Uterus (tissue), 4 donors: ENCODE data around the gene CHST8. TPM values are rescaled to one million over a fixed set of nuclear protein-coding genes. Genes with fewer than 3 reads are reported as not detected.

Source experiments
- DNase-seq, 2 donors: peaks; one replicate each; pipeline ENCODE4 v3.0.0-alpha.2; 2019 to 2020
- H3K27ac ChIP-seq, 2 donors: fragments of 200-600 bp; sonication (generic); 1 replicate in 1 of 2; 2 replicates in 1 of 2; pipeline ENCODE4 v1.5.1; 2016 to 2018
- H3K27me3 ChIP-seq, 2 donors: fragments of 200-600 bp; sonication (generic); one replicate each; pipeline ENCODE4 v1.5.1; 2018 to 2019; ENCODE audit warnings: control low read depth in 1 of 2
- H3K36me3 ChIP-seq, 2 donors: fragments of 200-600 bp; sonication (generic); one replicate each; pipeline ENCODE4 v1.5.1; 2019; ENCODE audit warnings: control low read depth in 1 of 2
- H3K4me1 ChIP-seq, 2 donors: fragments of 200-600 bp; sonication (generic); one replicate each; pipeline ENCODE4 v1.5.1; 2018 to 2019; ENCODE audit warnings: control low read depth in 1 of 2
- H3K4me3 ChIP-seq, 2 donors: fragments of 200-600 bp; sonication (generic); 1 replicate in 1 of 2; 2 replicates in 1 of 2; pipeline ENCODE4 v1.5.1; 2018 to 2019; ENCODE audit warnings: mild to moderate bottlenecking in 1 of 2
- H3K9me3 ChIP-seq, 2 donors: fragments of 200-600 bp; sonication (generic); one replicate each; pipeline ENCODE4 v1.5.1; 2019; ENCODE audit warnings: control low read depth in 1 of 2
- POLR2A ChIP-seq, 2 donors: fragments of 450-650 bp; IDR thresholded peaks; one replicate each; pipeline ENCODE4 v1.6.1; 2016; ENCODE audit warnings: antibody characterized with exemption in 2 of 2, mild to moderate bottlenecking in 1 of 2, moderate library complexity in 1 of 2
- intact Hi-C: fragments of 100-400 bp; cut with DNase I; formaldehyde crosslinking; loops from one replicate; pipeline ENCODE4 v1.15.1; 2023; ENCODE audit warnings: low total_unique reads
- total RNA-seq, 4 donors: library from RNA; depleted of rRNA in 3 of 4; stranded (reverse); fragments of >200 nt in 3 of 4; gene quantifications; one replicate each; pipeline versions ENCODE4 v1.1.0 to v1.2.4, GENCODE V29; 2014 to 2023
- TF ChIP-seq, protein P1 (sequence below), 4 experiments: fragments of 200-600 bp in 2 of 4; fragments of 450-650 bp in 2 of 4; sonication (generic) in 2 of 4; IDR thresholded peaks; one replicate each; pipeline ENCODE4 v1.5.1; 2016 to 2019; ENCODE audit warnings: antibody characterized with exemption in 4 of 4, mild to moderate bottlenecking in 2 of 4, moderate library complexity in 1 of 4
- donor health status: DM: yes; HTN: yes; CAD: no.

The CHST8 gene
- total RNA-seq, 4 donors from 2014 or later, result 0.26 to 0.95 (median 0.69) TPM; not detected in 1

DNA sequence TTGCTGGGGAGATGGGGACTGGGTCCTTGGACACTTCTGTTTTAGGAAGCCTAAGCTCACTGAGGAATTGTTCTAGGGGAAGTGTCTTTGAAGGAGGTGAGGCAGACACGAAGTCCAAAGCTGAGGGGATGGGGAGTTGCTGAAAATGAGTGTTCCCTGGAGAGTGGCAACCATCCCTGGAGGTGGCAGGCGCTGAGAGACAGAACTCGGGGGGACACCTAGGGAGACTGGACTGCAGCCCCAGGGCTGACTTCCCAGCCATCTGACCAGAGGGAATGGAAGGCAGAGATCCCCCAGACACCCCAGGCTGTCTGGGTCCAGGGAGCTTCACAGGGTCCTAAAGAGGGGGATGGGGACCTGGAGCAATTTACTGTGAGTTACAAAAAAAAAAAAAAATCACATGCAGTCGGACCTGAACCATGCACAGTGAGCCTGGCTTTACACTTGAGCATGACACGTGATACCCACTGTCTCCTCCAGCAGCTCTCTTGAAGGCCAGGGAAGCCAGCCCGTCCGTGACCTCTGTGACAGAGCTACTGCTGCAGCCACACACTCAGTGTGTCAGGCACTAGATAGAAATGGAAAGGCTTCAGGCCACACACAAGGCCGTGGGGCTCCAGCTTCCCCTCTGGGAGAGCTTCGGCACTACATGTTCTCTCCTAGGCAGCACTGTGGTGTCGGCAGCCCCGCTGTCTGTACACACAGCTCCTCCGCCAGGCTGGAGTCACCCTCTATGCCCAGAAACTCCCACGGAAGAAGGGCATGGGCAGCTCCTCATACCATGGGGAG is 97.8 kb downstream of the CHST8 start:
- TF ChIP-seq POLR2A (IDR thresholded peaks at IDR 0.05), result no peak
- TF ChIP-seq, protein P1, sequence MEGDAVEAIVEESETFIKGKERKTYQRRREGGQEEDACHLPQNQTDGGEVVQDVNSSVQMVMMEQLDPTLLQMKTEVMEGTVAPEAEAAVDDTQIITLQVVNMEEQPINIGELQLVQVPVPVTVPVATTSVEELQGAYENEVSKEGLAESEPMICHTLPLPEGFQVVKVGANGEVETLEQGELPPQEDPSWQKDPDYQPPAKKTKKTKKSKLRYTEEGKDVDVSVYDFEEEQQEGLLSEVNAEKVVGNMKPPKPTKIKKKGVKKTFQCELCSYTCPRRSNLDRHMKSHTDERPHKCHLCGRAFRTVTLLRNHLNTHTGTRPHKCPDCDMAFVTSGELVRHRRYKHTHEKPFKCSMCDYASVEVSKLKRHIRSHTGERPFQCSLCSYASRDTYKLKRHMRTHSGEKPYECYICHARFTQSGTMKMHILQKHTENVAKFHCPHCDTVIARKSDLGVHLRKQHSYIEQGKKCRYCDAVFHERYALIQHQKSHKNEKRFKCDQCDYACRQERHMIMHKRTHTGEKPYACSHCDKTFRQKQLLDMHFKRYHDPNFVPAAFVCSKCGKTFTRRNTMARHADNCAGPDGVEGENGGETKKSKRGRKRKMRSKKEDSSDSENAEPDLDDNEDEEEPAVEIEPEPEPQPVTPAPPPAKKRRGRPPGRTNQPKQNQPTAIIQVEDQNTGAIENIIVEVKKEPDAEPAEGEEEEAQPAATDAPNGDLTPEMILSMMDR (IDR thresholded peaks at IDR 0.05), result no peak

DNA sequence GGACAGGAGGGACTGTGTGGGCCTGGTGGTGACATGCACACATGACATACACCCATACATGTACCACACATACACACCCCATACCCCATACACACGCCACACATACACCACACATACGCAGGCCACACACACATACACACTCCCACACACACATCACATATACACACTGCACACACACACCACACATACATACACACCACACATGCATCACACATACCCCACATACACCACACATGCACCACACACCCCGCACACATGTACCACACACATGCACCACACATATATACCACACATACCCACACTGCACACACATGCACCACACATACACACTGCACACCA is 98.4 kb downstream of the CHST8 start:
- Histone ChIP-seq H3K27me3 (no peaks in the 10 kb centered on the region), H3K4me1 (no peaks in the 10 kb centered on the region), H3K9me3 (no peaks in the 10 kb centered on the region), H3K27ac (no peak overlapping the region), H3K4me3 (no peak overlapping the region), H3K36me3 (no peaks in the 10 kb centered on the region)
- DNase-seq, result no peak
- no peak for TF ChIP-seq POLR2A (IDR thresholded peaks at IDR 0.05)
- TF ChIP-seq, protein P1 (IDR thresholded peaks at IDR 0.05), result no peak
- intact Hi-C loops, result no loop called here

More for the DNA sequence above, 97.8 kb downstream of the CHST8 start:
- H3K36me3 ChIP-seq, result no peaks in the 10 kb centered on the region
- H3K9me3 ChIP-seq, result no peaks in the 10 kb centered on the region
- H3K4me3 ChIP-seq, result no peak overlapping the region
- intact Hi-C loops, result no loop called here
- no peak overlapping the region for H3K27ac ChIP-seq
- no peaks in the 10 kb centered on the region for H3K27me3 ChIP-seq
- DNase-seq, result no peak
- H3K4me1 ChIP-seq, result no peaks in the 10 kb centered on the region

- DNase-seq, result no peak
- intact Hi-C loops, result no loop called here
- H3K4me3 ChIP-seq, result no peak overlapping the region
- no peaks in the 10 kb centered on the region for H3K36me3 ChIP-seq
- no peaks in the 10 kb centered on the region for H3K9me3 ChIP-seq
- no peaks in the 10 kb centered on the region for H3K4me1 ChIP-seq
- TF ChIP-seq POLR2A (IDR thresholded peaks at IDR 0.05), result no peak
- TF ChIP-seq, protein P1 (IDR thresholded peaks at IDR 0.05), result no peak
- no peak overlapping the region for H3K27ac ChIP-seq
- H3K27me3 ChIP-seq, result no peaks in the 10 kb centered on the region
These were observed 99.2 kb downstream of the CHST8 start for GRCh38 chr19:33720691-33721682.

- Histone ChIP-seq H3K36me3 (no peaks in the 10 kb centered on the region), H3K9me3 (no peaks in the 10 kb centered on the region), H3K27ac (no peak overlapping the region), H3K4me1 (no peaks in the 10 kb centered on the region), H3K4me3 (no peak overlapping the region), H3K27me3 (no peaks in the 10 kb centered on the region)
- TF ChIP-seq POLR2A (IDR thresholded peaks at IDR 0.05), result no peak
- TF ChIP-seq, protein P1 (IDR thresholded peaks at IDR 0.05), result no peak
- intact Hi-C loops, result no loop called here
- DNase-seq, result no peak
These were observed 100.1 kb downstream of the CHST8 start for GRCh38 chr19:33721735-33722297.
